ENCODE results near the gene ATP5F1A. TPM values are rescaled to one million over a fixed set of nuclear protein-coding genes. Genes with fewer than 3 reads are reported as not detected.

The ATP5F1A gene
- polyA plus RNA-seq, 2 donors, result 122 to 390 TPM

DNA sequence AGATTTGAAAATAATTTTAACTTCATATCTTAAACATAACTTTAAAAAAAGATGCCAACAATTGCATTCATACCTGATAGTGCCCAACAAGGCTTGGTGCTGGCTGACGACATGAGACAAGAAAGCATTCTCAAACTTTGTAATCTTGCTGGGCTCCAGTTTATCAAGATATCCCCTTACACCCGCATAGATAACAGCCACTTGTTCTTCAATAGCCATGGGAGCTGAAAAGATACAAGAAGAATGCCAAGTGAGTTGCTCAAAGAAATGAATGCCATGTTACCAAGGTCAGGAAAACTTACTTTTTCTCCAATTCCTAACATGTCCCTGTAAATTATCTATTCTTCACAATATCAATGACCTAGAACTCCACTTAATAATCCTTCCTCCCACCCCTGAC, 13.7 kb downstream of the ATP5F1A start:
- WGBS, 2 donors, result 73 to 88% methylated on average over 2 of the region's 2 CpGs
- peaks cover 0 to 3% of the 10 kb centered on the region in 2 donors for H3K4me1 ChIP-seq (ENCODE audit: control insufficient read depth in 2 of 2, insufficient read depth in 2 of 2, low read length in 1 of 2)
- H3K9me3 ChIP-seq (ENCODE audit: control insufficient read depth in 2 of 2, insufficient read depth in 1 of 2, low read depth in 1 of 2, low read length in 1 of 2), result no peaks in the 10 kb centered on the region

DNA sequence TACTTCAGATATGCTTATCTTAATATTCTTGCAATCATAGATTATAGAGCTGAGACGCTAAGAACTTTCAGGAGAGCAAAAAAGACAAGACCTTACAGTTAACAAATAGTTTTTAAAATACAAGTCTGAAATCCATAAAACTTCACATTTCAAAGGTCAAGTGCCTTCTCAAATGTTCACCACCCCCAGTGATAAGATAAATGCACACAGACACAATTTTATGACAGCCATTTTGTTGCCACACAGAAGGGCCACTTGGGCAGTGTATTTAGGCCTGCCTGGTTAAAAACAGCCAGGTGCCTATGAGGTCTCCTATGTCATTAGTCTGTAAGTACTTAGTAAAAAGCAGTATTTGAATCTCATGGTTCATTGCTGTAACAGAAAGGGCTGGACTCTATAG, 17.9 kb downstream of the ATP5F1A start:
- Histone ChIP-seq H3K9me3 (ENCODE audit: control insufficient read depth in 2 of 2, insufficient read depth in 1 of 2, low read depth in 1 of 2, low read length in 1 of 2) (no peaks in the 10 kb centered on the region), H3K36me3 (ENCODE audit: control insufficient read depth in 2 of 2, insufficient read depth in 2 of 2, low read length in 1 of 2) (peaks cover 1 to 8% of the 10 kb centered on the region in 2 donors), H3K27me3 (ENCODE audit: control insufficient read depth in 1 of 2, insufficient read depth in 2 of 2, low read length in 2 of 2) (no peaks in the 10 kb centered on the region), H3K27ac (ENCODE audit: low read depth in 2 of 2, low read length in 1 of 2) (no peak overlapping the region), H3K4me1 (ENCODE audit: control insufficient read depth in 2 of 2, insufficient read depth in 2 of 2, low read length in 1 of 2) (no peaks in the 10 kb centered on the region), H3K4me3 (ENCODE audit: low read depth in 1 of 2, low read length in 2 of 2) (no peak overlapping the region)
- 80 to 93% methylated on average over 1 of the region's 1 CpG for WGBS, 2 donors

More for the DNA sequence above, 13.7 kb downstream of the ATP5F1A start:
- Histone ChIP-seq H3K4me3 (ENCODE audit: low read depth in 1 of 2, low read length in 2 of 2) (no peak overlapping the region), H3K27ac (ENCODE audit: low read depth in 2 of 2, low read length in 1 of 2) (no peak overlapping the region), H3K27me3 (ENCODE audit: control insufficient read depth in 1 of 2, insufficient read depth in 2 of 2, low read length in 2 of 2) (no peaks in the 10 kb centered on the region), H3K36me3 (ENCODE audit: control insufficient read depth in 2 of 2, insufficient read depth in 2 of 2, low read length in 1 of 2) (peaks cover 26 to 32% of the 10 kb centered on the region in 2 donors)

DNA sequence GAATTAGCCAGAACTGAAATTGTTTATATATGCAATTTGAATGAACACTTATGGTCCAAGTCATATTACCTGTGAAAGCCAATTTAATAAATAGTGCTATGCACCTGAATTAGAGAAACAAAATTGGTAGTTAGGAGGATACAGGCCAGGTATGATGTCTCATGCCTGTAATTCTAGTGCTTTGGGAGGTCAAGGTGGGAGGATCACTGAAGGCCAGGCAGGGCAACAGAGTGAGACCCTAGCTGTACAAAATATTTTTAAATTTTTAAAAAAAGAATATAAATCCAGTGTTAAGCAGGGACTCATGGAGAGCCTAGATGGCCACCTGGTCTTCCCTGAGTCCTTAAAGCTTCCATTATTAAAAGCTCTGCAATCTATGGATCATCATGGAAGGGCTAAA, 18.8 kb downstream of the ATP5F1A start:
- no peak overlapping the region for H3K27ac ChIP-seq (ENCODE audit: low read depth in 2 of 2, low read length in 1 of 2)
- no peak overlapping the region for H3K4me3 ChIP-seq (ENCODE audit: low read depth in 1 of 2, low read length in 2 of 2)
- no peaks in the 10 kb centered on the region for H3K27me3 ChIP-seq (ENCODE audit: control insufficient read depth in 1 of 2, insufficient read depth in 2 of 2, low read length in 2 of 2)
- H3K4me1 ChIP-seq (ENCODE audit: control insufficient read depth in 2 of 2, insufficient read depth in 2 of 2, low read length in 1 of 2), result no peaks in the 10 kb centered on the region
- H3K36me3 ChIP-seq (ENCODE audit: control insufficient read depth in 2 of 2, insufficient read depth in 2 of 2, low read length in 1 of 2), result peaks cover 0 to 8% of the 10 kb centered on the region in 2 donors
- H3K9me3 ChIP-seq (ENCODE audit: control insufficient read depth in 2 of 2, insufficient read depth in 1 of 2, low read depth in 1 of 2, low read length in 1 of 2), result no peaks in the 10 kb centered on the region

DNA sequence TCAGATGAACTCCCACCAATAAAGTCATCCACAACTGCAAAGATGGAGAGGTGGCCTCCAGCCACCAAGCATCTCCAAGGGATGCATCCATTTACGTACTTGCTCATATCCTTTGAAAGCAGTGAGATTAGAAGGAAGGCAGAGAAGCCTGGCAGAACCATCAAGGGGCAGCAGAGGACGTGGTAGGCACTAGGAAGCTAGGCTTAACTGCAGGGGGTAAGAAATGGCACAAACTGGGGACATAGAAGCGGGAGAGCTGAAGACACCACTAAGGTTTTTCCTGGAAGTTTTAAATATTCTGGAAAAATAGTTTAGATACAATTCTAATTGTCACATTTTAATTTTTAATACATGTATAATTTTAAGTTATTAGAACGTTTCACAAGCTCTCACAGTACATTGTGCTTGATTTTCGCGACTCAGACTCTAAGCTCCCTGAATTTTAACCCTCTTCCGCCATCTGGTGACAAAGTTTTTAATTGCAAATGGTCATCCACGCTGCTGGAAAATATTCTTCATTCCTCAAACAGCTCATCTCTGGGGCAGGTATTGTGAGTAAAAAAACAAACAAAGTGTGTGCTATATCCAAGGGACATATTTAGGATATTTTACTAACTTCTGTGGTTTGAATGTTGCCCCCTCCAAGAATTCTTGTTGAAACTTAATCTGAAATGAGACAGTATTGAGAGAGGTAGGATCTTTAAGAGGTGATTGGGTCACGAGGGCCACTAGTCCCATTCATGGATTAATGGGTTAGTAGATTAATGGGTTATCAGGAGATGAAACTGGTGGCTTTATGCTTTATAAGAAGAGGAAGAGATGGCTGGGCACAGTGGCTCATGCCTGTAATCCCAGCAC, 24.4 kb downstream of the ATP5F1A start:
- H3K4me3 ChIP-seq (ENCODE audit: low read depth in 1 of 2, low read length in 2 of 2), result no peak overlapping the region
- H3K27ac ChIP-seq (ENCODE audit: low read depth in 2 of 2, low read length in 1 of 2), result no peak overlapping the region
- no peaks in the 10 kb centered on the region for H3K27me3 ChIP-seq (ENCODE audit: control insufficient read depth in 1 of 2, insufficient read depth in 2 of 2, low read length in 2 of 2)
- no peaks in the 10 kb centered on the region for H3K9me3 ChIP-seq (ENCODE audit: control insufficient read depth in 2 of 2, insufficient read depth in 1 of 2, low read depth in 1 of 2, low read length in 1 of 2)
- H3K36me3 ChIP-seq (ENCODE audit: control insufficient read depth in 2 of 2, insufficient read depth in 2 of 2, low read length in 1 of 2), result no peaks in the 10 kb centered on the region
- H3K4me1 ChIP-seq (ENCODE audit: control insufficient read depth in 2 of 2, insufficient read depth in 2 of 2, low read length in 1 of 2), result peaks cover 4 to 8% of the 10 kb centered on the region in 2 donors
- WGBS, 2 donors, result 25 to 29% methylated on average over 9 of the region's 9 CpGs

DNA sequence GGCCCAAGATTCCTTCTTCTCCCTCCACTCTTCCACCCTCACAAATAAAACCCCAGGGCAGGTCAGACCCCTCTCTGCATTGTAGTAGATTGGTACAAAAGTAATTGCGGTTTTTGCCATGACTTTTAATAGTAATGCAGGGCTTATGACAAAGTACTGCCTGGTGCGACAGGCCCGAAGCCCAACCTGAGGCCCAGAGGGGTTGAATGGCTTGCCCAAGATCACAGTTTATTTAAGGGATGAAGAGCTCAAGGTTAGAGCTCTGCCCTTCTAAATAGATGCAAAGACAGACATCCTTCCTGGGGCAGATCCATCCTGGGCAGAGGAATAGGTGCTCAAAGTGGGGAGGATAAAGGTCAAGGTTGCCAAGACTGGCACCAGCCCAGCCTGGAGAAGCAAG, 25.1 kb downstream of the ATP5F1A start:
- H3K4me1 ChIP-seq (ENCODE audit: control insufficient read depth in 2 of 2, insufficient read depth in 2 of 2, low read length in 1 of 2), result peaks cover 4 to 8% of the 10 kb centered on the region in 2 donors
- no peaks in the 10 kb centered on the region for H3K36me3 ChIP-seq (ENCODE audit: control insufficient read depth in 2 of 2, insufficient read depth in 2 of 2, low read length in 1 of 2)
- H3K9me3 ChIP-seq (ENCODE audit: control insufficient read depth in 2 of 2, insufficient read depth in 1 of 2, low read depth in 1 of 2, low read length in 1 of 2), result no peaks in the 10 kb centered on the region
- H3K27me3 ChIP-seq (ENCODE audit: control insufficient read depth in 1 of 2, insufficient read depth in 2 of 2, low read length in 2 of 2), result no peaks in the 10 kb centered on the region
- H3K4me3 ChIP-seq (ENCODE audit: low read depth in 1 of 2, low read length in 2 of 2), result no peak overlapping the region
- 74% methylated on average over 3 of the region's 3 CpGs for WGBS, 2 donors
- H3K27ac ChIP-seq (ENCODE audit: low read depth in 2 of 2, low read length in 1 of 2), result no peak overlapping the region

DNA sequence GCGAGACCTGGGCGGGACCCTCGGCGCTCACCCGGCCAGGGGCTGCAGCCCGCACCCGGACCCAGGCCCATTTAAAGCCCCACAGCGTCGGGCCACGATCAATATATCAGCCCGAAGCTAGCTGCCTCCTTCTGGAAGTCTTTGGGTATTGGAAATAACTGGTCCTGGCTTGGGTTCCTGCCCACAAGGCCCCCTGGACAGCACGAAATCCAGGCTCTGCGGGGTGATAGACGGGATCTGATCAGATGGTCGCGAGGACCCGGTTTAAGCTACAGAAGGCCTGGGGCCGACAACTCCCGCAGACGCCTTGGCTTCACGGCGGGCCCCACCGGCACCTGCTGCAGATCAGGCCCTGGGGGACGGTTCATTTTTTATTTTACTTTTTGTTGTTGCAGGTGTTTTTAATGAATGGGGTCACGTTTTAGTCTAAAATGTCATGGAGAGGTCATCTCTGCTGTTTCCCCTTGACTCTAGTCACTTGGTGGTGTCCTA, 25.7 kb downstream of the ATP5F1A start:
- Histone ChIP-seq H3K4me1 (ENCODE audit: control insufficient read depth in 2 of 2, insufficient read depth in 2 of 2, low read length in 1 of 2) (peaks cover 4 to 8% of the 10 kb centered on the region in 2 donors), H3K27ac (ENCODE audit: low read depth in 2 of 2, low read length in 1 of 2) (peak overlapping the region in 1 of 2 donors; percentile 39), H3K4me3 (ENCODE audit: low read depth in 1 of 2, low read length in 2 of 2) (peak overlapping the region; percentile 69 to 78), H3K36me3 (ENCODE audit: control insufficient read depth in 2 of 2, insufficient read depth in 2 of 2, low read length in 1 of 2) (no peaks in the 10 kb centered on the region), H3K9me3 (ENCODE audit: control insufficient read depth in 2 of 2, insufficient read depth in 1 of 2, low read depth in 1 of 2, low read length in 1 of 2) (no peaks in the 10 kb centered on the region), H3K27me3 (ENCODE audit: control insufficient read depth in 1 of 2, insufficient read depth in 2 of 2, low read length in 2 of 2) (no peaks in the 10 kb centered on the region)
- WGBS, 2 donors, result 20 to 24% methylated on average over 25 of the region's 25 CpGs

DNA sequence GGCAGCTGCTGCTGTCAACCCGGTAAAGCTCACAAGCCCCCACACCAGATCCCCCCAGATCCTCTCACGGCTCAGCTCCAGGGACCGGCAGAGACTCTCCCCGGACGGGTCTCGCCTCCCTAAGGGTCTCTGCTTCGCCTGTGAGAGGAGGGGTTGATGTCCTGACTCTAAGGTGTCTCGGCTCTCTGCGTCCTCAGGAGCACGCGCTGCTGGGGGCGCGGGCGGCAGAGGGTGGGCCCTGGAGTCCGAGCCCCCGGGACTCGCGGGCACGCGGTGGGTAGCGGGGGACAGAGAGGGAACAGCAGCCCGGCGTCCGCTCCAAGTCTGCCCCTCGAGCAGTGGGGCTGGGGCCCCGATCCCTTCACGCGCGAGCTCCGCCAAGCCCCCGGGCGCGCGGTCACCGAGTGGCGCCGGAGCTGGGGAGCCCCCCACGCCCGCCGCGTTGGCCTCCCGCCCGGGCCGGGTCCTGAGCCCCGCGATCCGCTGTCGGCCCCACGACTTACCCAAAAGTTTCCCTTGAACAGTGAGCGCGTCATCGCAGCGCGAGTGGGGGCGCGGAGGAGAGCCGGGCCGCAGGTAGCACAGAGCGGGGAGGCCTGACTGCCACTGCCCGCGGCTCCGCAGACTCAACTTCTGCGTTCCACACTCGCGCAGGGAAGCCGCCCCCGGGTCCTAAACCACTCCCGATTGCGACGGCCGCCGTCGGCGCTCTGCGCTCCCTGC, 26.3 kb downstream of the ATP5F1A start, which contains the start of gene PSTPIP2:
PSTPIP2 (minus strand) TSS at position 608 of the 723 bp plus-strand sequence; CDS start at position 536, 72 bp downstream.
- 0% methylated on average over 70 to 75 of the region's 75 CpGs for WGBS, 2 donors
- peak within 1 kb of the TSS; percentile 69 to 78 for H3K4me3 ChIP-seq (ENCODE audit: low read depth in 1 of 2, low read length in 2 of 2)
- H3K27me3 ChIP-seq (ENCODE audit: control insufficient read depth in 1 of 2, insufficient read depth in 2 of 2, low read length in 2 of 2), result no peaks in the 10 kb centered on the region
- peak within 1 kb of the TSS in 1 of 2 donors; percentile 39 for H3K27ac ChIP-seq (ENCODE audit: low read depth in 2 of 2, low read length in 1 of 2)
- no peaks in the 10 kb centered on the region for H3K36me3 ChIP-seq (ENCODE audit: control insufficient read depth in 2 of 2, insufficient read depth in 2 of 2, low read length in 1 of 2)
- peaks cover 4 to 8% of the 10 kb centered on the region in 2 donors for H3K4me1 ChIP-seq (ENCODE audit: control insufficient read depth in 2 of 2, insufficient read depth in 2 of 2, low read length in 1 of 2)
- H3K9me3 ChIP-seq (ENCODE audit: control insufficient read depth in 2 of 2, insufficient read depth in 1 of 2, low read depth in 1 of 2, low read length in 1 of 2), result no peaks in the 10 kb centered on the region

DNA sequence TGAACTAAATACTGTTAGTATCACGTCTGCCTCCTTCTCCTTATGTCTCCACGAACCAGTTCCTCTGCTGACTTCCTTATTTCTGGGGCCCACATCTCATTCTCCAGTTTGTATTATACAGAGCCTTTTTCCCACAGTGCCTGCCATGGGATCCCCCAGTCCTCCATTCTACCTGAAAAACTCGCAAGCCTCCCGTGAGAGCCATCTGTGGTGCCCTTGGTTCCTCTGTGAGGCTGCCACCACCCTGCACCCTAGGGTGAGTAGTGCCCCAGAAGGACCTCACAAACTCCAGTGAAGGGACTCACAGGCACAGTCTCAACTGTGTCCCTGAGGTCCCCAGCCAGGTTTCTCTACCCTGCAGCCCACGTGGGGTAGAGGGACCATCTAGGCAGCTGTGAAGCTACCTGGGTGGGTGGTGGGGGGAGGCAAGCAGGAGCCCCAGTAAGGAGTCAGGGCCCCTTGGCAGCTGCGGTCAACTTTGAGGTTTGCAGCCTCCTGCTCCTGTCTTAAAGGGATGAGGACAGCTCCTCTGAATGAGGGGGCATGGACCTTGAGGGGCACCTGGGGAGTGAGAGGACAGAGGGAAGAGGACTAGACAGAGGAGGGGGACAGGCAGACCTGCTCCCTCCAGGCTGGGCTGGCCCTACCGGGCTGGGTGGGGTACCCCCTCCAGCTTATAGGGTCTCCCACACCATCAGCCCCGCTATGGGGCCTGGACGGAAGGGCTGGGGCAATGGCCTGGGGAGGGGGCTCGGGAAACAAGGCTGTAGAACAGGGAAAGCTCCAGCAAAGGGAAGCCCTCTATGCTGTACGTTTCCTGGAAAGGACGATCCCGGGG, 27.1 kb downstream of the ATP5F1A start:
- Histone ChIP-seq H3K9me3 (ENCODE audit: control insufficient read depth in 2 of 2, insufficient read depth in 1 of 2, low read depth in 1 of 2, low read length in 1 of 2) (no peaks in the 10 kb centered on the region), H3K4me1 (ENCODE audit: control insufficient read depth in 2 of 2, insufficient read depth in 2 of 2, low read length in 1 of 2) (peaks cover 4 to 8% of the 10 kb centered on the region in 2 donors), H3K36me3 (ENCODE audit: control insufficient read depth in 2 of 2, insufficient read depth in 2 of 2, low read length in 1 of 2) (no peaks in the 10 kb centered on the region), H3K27ac (ENCODE audit: low read depth in 2 of 2, low read length in 1 of 2) (no peak overlapping the region), H3K4me3 (ENCODE audit: low read depth in 1 of 2, low read length in 2 of 2) (peak overlapping the region; percentile 69 to 78), H3K27me3 (ENCODE audit: control insufficient read depth in 1 of 2, insufficient read depth in 2 of 2, low read length in 2 of 2) (no peaks in the 10 kb centered on the region)
- WGBS, 2 donors, result 29 to 34% methylated on average over 13 of the region's 13 CpGs

DNA sequence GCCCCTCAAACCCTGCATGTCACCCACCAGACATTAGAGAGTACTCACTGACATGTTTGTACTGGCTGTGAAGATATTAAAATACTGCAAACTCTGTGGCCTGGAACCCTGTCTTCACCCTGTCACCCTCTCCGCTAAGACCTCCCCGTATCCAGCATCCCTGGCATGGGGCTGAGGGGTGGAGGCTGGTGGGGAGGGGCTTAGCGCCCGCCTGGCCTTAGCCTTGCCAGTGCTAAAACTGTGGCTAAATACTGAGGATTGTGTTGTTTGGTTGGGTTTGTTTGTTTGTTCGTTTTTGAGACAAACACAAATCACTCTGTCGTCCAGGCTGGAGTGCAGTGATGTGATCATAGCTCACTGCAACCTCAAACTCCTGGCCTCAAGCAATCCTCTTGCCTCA, 27.9 kb downstream of the ATP5F1A start:
- no peak overlapping the region for H3K27ac ChIP-seq (ENCODE audit: low read depth in 2 of 2, low read length in 1 of 2)
- no peaks in the 10 kb centered on the region for H3K36me3 ChIP-seq (ENCODE audit: control insufficient read depth in 2 of 2, insufficient read depth in 2 of 2, low read length in 1 of 2)
- no peaks in the 10 kb centered on the region for H3K9me3 ChIP-seq (ENCODE audit: control insufficient read depth in 2 of 2, insufficient read depth in 1 of 2, low read depth in 1 of 2, low read length in 1 of 2)
- no peak overlapping the region for H3K4me3 ChIP-seq (ENCODE audit: low read depth in 1 of 2, low read length in 2 of 2)
- H3K4me1 ChIP-seq (ENCODE audit: control insufficient read depth in 2 of 2, insufficient read depth in 2 of 2, low read length in 1 of 2), result peaks cover 4 to 8% of the 10 kb centered on the region in 2 donors
- 76 to 85% methylated on average over 6 of the region's 6 CpGs for WGBS, 2 donors
- no peaks in the 10 kb centered on the region for H3K27me3 ChIP-seq (ENCODE audit: control insufficient read depth in 1 of 2, insufficient read depth in 2 of 2, low read length in 2 of 2)

Data from esophagus (tissue), 2 donors.